DND-41 (cell line): ENCODE results near the gene XCL1.

Experiments
- ATAC-seq: fragments of 200-7000 bp; cut with Tn5 transposase; 3 replicates; pipeline ENCODE4 v1.9.1; 2021; ENCODE audit warnings: low read depth; ENCODE audit not compliant: insufficient read depth
- DNase-seq: peaks from one replicate; pipeline ENCODE4 v3.0.0-alpha.2; 2020
- H2AFZ ChIP-seq: 2 replicates; pipeline ENCODE4 v1.6.0; 2012; ENCODE audit warnings: low read depth, low read length
- H3K27ac ChIP-seq: 2 replicates; pipeline ENCODE4 v1.5.1; 2012; ENCODE audit warnings: low read length, inconsistent platforms
- H3K27me3 ChIP-seq: fragments of 200-600 bp; sonication (generic); 2 replicates; pipeline ENCODE4 v1.6.0; 2012; ENCODE audit warnings: low read length, mild to moderate bottlenecking, inconsistent platforms; ENCODE audit not compliant: insufficient read depth, poor library complexity
- H3K36me3 ChIP-seq: 2 replicates; pipeline ENCODE4 v1.5.1; 2012; ENCODE audit warnings: low read length, inconsistent platforms; ENCODE audit not compliant: insufficient read depth
- H3K4me1 ChIP-seq: 2 replicates; pipeline ENCODE4 v1.5.1; 2012; ENCODE audit warnings: mild to moderate bottlenecking, low read length; ENCODE audit not compliant: insufficient read depth
- H3K4me2 ChIP-seq: 2 replicates; pipeline ENCODE4 v1.6.0; 2012; ENCODE audit warnings: mild to moderate bottlenecking, moderate library complexity, low read length, inconsistent platforms; ENCODE audit not compliant: insufficient read depth
- H3K4me3 ChIP-seq, 2 experiments: fragments of 200-600 bp in 1 of 2; shearing (Covaris generic) in 1 of 2; 2 replicates each; pipeline ENCODE4 v1.5.1; 2012 to 2016; ENCODE audit warnings: inconsistent platforms in 2 of 2, low read length in 2 of 2, mild to moderate bottlenecking in 2 of 2, low read depth in 1 of 2, moderate library complexity in 1 of 2
- H3K79me2 ChIP-seq: 2 replicates; pipeline ENCODE4 v1.6.0; 2012; ENCODE audit warnings: low read length, inconsistent platforms; ENCODE audit not compliant: insufficient read depth
- H3K9ac ChIP-seq: 2 replicates; pipeline ENCODE4 v1.6.0; 2012; ENCODE audit warnings: low read depth, mild to moderate bottlenecking, inconsistent platforms, low read length, moderate library complexity
- H3K9me3 ChIP-seq: 2 replicates; pipeline ENCODE4 v1.5.1; 2012; ENCODE audit warnings: low read length, moderate library complexity, mild to moderate bottlenecking, inconsistent platforms; ENCODE audit not compliant: insufficient read depth, severe bottlenecking
- H4K20me1 ChIP-seq: 2 replicates; pipeline ENCODE4 v1.6.0; 2012; ENCODE audit warnings: low read length; ENCODE audit not compliant: insufficient read depth
- EZH2 ChIP-seq: IDR thresholded peaks from 3 replicates; pipeline ENCODE4 v1.6.1; 2012; ENCODE audit warnings: borderline replicate concordance, low read depth, mild to moderate bottlenecking, moderate library complexity, low read length, inconsistent platforms; ENCODE audit not compliant: severe bottlenecking
- TF ChIP-seq, protein P1 (sequence below): IDR thresholded peaks from 2 replicates; pipeline ENCODE4 v1.5.1; 2012; ENCODE audit warnings: borderline replicate concordance, low read length, moderate library complexity, mild to moderate bottlenecking; ENCODE audit not compliant: poor library complexity, severe bottlenecking; ENCODE audit errors: extremely low read depth

Gene XCL1

DNA sequence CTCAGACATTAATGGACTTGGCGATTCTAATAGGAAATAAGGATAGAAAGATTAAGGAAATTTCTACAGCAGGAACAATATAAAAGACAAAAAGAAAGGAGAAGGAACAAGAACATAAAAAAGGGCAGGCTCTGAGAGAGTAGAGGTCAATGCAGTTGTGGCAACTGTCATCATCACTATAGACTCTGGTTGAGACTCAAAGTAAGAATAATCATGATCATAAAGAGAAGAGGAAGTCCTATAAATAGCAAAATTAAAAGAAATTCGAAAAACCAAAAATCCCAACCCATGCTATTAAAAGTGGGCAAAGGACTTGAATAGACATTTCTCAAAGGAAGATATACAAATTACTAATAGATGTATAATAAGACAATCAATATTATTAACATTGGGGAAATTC is 14.4 kb upstream of the XCL1 start:
- Histone ChIP-seq H3K4me2 (no peak overlapping the region), H3K27ac (no peak overlapping the region), H3K4me1 (no peaks in the 10 kb centered on the region), H4K20me1 (no peaks in the 10 kb centered on the region), H3K9me3 (no peaks in the 10 kb centered on the region), H3K79me2 (no peaks in the 10 kb centered on the region), H3K27me3 (no peaks in the 10 kb centered on the region), H2AFZ (no peak overlapping the region), H3K36me3 (no peaks in the 10 kb centered on the region), H3K9ac (no peak overlapping the region), H3K4me3 (no peak overlapping the region)
- DNase-seq (no peak), ATAC-seq (no peak)
- TF ChIP-seq, protein P1, sequence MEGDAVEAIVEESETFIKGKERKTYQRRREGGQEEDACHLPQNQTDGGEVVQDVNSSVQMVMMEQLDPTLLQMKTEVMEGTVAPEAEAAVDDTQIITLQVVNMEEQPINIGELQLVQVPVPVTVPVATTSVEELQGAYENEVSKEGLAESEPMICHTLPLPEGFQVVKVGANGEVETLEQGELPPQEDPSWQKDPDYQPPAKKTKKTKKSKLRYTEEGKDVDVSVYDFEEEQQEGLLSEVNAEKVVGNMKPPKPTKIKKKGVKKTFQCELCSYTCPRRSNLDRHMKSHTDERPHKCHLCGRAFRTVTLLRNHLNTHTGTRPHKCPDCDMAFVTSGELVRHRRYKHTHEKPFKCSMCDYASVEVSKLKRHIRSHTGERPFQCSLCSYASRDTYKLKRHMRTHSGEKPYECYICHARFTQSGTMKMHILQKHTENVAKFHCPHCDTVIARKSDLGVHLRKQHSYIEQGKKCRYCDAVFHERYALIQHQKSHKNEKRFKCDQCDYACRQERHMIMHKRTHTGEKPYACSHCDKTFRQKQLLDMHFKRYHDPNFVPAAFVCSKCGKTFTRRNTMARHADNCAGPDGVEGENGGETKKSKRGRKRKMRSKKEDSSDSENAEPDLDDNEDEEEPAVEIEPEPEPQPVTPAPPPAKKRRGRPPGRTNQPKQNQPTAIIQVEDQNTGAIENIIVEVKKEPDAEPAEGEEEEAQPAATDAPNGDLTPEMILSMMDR: no peak
- TF ChIP-seq EZH2: no peak

DNA sequence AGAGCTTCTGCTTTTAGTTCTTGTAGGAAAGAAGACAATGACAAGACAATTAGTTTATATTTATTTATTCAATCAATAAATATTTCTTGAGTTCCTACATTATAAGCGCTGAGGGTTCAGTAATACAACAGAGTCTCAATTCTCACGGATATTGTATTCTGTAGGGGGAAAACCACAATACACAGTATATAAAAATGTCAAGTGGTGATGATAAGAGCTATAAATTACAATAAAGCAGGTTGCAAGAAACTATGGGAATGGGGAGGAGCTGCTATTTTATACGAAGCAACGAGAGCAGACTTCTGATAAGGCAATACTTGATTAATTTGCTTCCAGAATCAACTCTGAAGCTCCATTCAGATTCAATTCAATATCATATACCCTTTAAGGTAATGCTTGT is 10.6 kb upstream of the XCL1 start:
- Histone ChIP-seq H3K36me3 (no peaks in the 10 kb centered on the region), H2AFZ (no peak overlapping the region), H3K79me2 (no peaks in the 10 kb centered on the region), H3K4me3 (no peak overlapping the region), H3K27ac (no peak overlapping the region), H3K9ac (no peak overlapping the region), H4K20me1 (no peaks in the 10 kb centered on the region), H3K4me2 (no peak overlapping the region), H3K27me3 (no peaks in the 10 kb centered on the region), H3K9me3 (no peaks in the 10 kb centered on the region), H3K4me1 (no peaks in the 10 kb centered on the region)
- DNase-seq: no peak
- no peak for ATAC-seq
- TF ChIP-seq, protein P1: no peak
- TF ChIP-seq EZH2: no peak

GRCh38 chr1:168567007-168567406 is 9.4 kb upstream of the XCL1 start:
- no peak overlapping the region for H3K27ac ChIP-seq
- H3K4me1 ChIP-seq: no peaks in the 10 kb centered on the region
- no peak overlapping the region for H3K4me2 ChIP-seq
- H3K79me2 ChIP-seq: no peaks in the 10 kb centered on the region
- no peak overlapping the region for H2AFZ ChIP-seq
- H3K4me3 ChIP-seq: no peak overlapping the region
- no peaks in the 10 kb centered on the region for H3K9me3 ChIP-seq
- TF ChIP-seq EZH2: no peak
- TF ChIP-seq, protein P1: no peak
- H3K36me3 ChIP-seq: no peaks in the 10 kb centered on the region
- no peak for ATAC-seq
- DNase-seq: no peak
- no peak overlapping the region for H3K9ac ChIP-seq
- no peaks in the 10 kb centered on the region for H4K20me1 ChIP-seq
- no peaks in the 10 kb centered on the region for H3K27me3 ChIP-seq

- no peaks in the 10 kb centered on the region for H3K4me1 ChIP-seq
- H3K27ac ChIP-seq: no peak overlapping the region
- H3K9me3 ChIP-seq: no peaks in the 10 kb centered on the region
- H4K20me1 ChIP-seq: no peaks in the 10 kb centered on the region
- H3K4me3 ChIP-seq: no peak overlapping the region
- H3K79me2 ChIP-seq: no peaks in the 10 kb centered on the region
- H3K36me3 ChIP-seq: no peaks in the 10 kb centered on the region
- H3K27me3 ChIP-seq: no peaks in the 10 kb centered on the region
- ATAC-seq (no peak), DNase-seq (no peak)
- H3K9ac ChIP-seq: no peak overlapping the region
- no peak overlapping the region for H3K4me2 ChIP-seq
- no peak overlapping the region for H2AFZ ChIP-seq
- TF ChIP-seq, protein P1: no peak
- no peak for TF ChIP-seq EZH2
Measured at GRCh38 chr1:168567568-168567967, 8.8 kb upstream of the XCL1 start.
